Ishikawa (cell line): ENCODE data around the gene VANGL2.

ENCODE experiments used
- CEBPB ChIP-seq: IDR thresholded peaks from 2 replicates; pipeline ENCODE4 v1.6.1; 2012
- CREB1 ChIP-seq: IDR thresholded peaks from 2 replicates; pipeline ENCODE4 v1.6.1; 2012; ENCODE audit warnings: low read depth
- EGR1 ChIP-seq: IDR thresholded peaks from 2 replicates; pipeline ENCODE4 v1.6.1; 2012
- EP300 ChIP-seq: IDR thresholded peaks from 2 replicates; pipeline ENCODE4 v1.6.1; 2012; ENCODE audit warnings: borderline replicate concordance
- FOXM1 ChIP-seq: IDR thresholded peaks from 2 replicates; pipeline ENCODE4 v1.6.1; 2012; ENCODE audit warnings: low read depth, borderline replicate concordance
- MAX ChIP-seq: IDR thresholded peaks from 2 replicates; pipeline ENCODE4 v1.6.1; 2012
- NFIC ChIP-seq: IDR thresholded peaks from 2 replicates; pipeline ENCODE4 v1.6.1; 2012
- RAD21 ChIP-seq: IDR thresholded peaks from 2 replicates; pipeline ENCODE4 v1.6.1; 2012; ENCODE audit warnings: low read depth
- REST ChIP-seq: IDR thresholded peaks from 2 replicates; pipeline ENCODE4 v1.6.1; 2012; ENCODE audit warnings: low read depth, mild to moderate bottlenecking
- TAF1 ChIP-seq: IDR thresholded peaks from 2 replicates; pipeline ENCODE4 v1.6.1; 2012; ENCODE audit warnings: low read depth, mild to moderate bottlenecking
- TCF12 ChIP-seq: IDR thresholded peaks from 2 replicates; pipeline ENCODE4 v1.6.1; 2012; ENCODE audit warnings: low read depth
- TEAD4 ChIP-seq: IDR thresholded peaks from 2 replicates; pipeline ENCODE4 v1.6.1; 2012
- USF1 ChIP-seq: IDR thresholded peaks from 2 replicates; pipeline ENCODE4 v1.6.1; 2012
- YY1 ChIP-seq: IDR thresholded peaks from 2 replicates; pipeline ENCODE4 v1.6.1; 2012; ENCODE audit warnings: low read depth
- ZBTB7A ChIP-seq: IDR thresholded peaks from 2 replicates; pipeline ENCODE4 v1.6.1; 2012; ENCODE audit warnings: low read depth

Gene VANGL2

GRCh38 chr1:160354388-160354985 is 45.9 kb upstream of the VANGL2 start:
- TF ChIP-seq RAD21 (peak; percentile 41), YY1 (no peak)

- no peak for TF ChIP-seq ZBTB7A
- no peak for TF ChIP-seq USF1
- no peak for TF ChIP-seq EGR1
- TF ChIP-seq FOXM1 = no peak
- TF ChIP-seq TEAD4 = no peak
- no peak for TF ChIP-seq RAD21
- no peak for TF ChIP-seq MAX
- TF ChIP-seq TCF12 = no peak
- TF ChIP-seq EP300 = no peak
- TF ChIP-seq CEBPB = no peak
- TF ChIP-seq TAF1 = no peak
- TF ChIP-seq REST = no peak
- no peak for TF ChIP-seq CREB1
- no peak for TF ChIP-seq NFIC
These were observed 42.9 kb upstream of the VANGL2 start for GRCh38 chr1:160357286-160358002.

- TF ChIP-seq TEAD4 (no peak), EGR1 (no peak), EP300 (no peak), TCF12 (no peak), RAD21 (no peak), CEBPB (no peak), NFIC (no peak), CREB1 (no peak), TAF1 (no peak), REST (no peak), FOXM1 (no peak), USF1 (no peak), MAX (no peak), ZBTB7A (no peak), YY1 (no peak)
These were observed 42.3 kb upstream of the VANGL2 start for GRCh38 chr1:160358073-160358472.

GRCh38 chr1:160359559-160360226 is 40.7 kb upstream of the VANGL2 start:
- TF ChIP-seq ZBTB7A (no peak), TEAD4 (no peak), REST (no peak), TAF1 (no peak), EGR1 (no peak), CEBPB (no peak), RAD21 (no peak), CREB1 (no peak)
